GM12873 (cell line): ENCODE measurements around the gene NCAPG.

Source experiments
- TF ChIP-seq, protein P1 (sequence below): IDR thresholded peaks from 2 replicates; pipeline ENCODE4 v1.5.1; 2012; ENCODE audit warnings: low read depth, mild to moderate bottlenecking, moderate library complexity, low read length, control low read depth; ENCODE audit not compliant: insufficient read depth; ENCODE audit errors: missing control alignments

Gene NCAPG

DNA sequence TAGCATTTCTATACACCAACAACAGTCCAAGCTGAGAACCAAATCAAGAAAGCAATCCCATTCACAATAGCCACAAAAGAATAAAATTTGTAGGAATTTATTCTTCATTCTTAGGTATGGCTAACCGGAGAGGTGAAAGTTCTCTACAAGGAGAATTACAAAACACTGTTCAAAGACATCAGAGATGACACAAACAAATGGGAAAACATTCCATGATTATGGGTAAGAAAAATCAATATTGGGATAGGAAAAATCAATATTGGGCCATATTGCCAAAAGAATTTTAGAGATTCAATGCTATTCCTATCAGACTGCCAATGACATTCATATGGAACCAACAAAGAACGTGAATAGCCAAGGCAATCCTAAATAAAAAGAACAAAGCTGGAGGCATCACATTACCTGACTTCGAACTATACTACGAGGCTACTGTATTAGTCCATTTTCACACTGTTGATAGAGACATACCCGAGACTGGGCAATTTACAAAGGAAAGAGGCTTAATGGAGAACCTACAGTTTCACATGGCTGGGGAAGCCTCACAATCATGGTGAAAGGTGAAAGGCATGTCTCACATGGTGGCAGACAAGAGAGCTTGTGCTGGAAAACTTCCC, 49.1 kb downstream of the NCAPG start:
- TF ChIP-seq, protein P1, sequence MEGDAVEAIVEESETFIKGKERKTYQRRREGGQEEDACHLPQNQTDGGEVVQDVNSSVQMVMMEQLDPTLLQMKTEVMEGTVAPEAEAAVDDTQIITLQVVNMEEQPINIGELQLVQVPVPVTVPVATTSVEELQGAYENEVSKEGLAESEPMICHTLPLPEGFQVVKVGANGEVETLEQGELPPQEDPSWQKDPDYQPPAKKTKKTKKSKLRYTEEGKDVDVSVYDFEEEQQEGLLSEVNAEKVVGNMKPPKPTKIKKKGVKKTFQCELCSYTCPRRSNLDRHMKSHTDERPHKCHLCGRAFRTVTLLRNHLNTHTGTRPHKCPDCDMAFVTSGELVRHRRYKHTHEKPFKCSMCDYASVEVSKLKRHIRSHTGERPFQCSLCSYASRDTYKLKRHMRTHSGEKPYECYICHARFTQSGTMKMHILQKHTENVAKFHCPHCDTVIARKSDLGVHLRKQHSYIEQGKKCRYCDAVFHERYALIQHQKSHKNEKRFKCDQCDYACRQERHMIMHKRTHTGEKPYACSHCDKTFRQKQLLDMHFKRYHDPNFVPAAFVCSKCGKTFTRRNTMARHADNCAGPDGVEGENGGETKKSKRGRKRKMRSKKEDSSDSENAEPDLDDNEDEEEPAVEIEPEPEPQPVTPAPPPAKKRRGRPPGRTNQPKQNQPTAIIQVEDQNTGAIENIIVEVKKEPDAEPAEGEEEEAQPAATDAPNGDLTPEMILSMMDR = no peak

DNA sequence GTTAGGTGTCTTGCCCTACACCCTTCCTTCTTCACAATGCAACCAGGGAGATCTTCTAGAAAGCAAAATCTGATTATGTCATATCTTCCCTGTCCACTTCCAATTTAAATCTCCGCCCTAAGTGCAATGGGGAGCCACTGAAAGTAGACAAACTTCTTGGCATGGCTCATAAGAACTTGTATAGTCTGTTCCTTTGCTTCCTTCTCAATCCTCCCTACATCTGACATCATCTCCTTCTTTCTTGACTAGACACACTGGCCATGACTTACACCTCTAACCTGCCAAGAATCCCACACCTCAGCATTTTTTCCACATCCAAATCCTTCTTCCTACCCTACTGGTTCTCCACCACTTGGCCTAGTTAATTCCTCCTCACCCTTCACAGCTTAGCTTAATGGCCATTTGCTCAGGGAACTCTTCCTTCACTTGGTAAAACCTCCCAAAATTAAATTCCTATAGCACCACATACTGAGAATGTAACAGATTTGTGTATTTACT, 55.1 kb downstream of the NCAPG start:
- TF ChIP-seq, protein P1 = no peak

DNA sequence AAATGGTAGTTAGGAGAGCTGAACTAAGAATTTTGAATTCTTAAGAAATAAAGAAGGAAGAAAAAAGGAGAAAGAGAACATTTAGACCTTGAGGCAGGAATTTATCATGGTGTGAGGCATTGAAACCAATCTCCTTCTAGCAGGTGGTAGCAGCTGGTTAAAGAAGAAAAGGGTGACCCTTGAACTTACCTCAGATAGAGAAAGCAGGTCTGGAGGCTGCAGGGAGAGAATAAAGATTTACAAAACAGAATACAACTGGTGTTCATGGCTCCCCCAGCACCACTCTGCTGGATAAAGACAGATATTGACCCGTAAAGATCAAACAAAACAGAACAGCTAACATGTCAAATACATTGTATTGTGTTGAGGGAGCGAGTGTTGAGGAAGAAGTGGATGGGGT, 56.0 kb downstream of the NCAPG start:
- TF ChIP-seq, protein P1 = no peak

DNA sequence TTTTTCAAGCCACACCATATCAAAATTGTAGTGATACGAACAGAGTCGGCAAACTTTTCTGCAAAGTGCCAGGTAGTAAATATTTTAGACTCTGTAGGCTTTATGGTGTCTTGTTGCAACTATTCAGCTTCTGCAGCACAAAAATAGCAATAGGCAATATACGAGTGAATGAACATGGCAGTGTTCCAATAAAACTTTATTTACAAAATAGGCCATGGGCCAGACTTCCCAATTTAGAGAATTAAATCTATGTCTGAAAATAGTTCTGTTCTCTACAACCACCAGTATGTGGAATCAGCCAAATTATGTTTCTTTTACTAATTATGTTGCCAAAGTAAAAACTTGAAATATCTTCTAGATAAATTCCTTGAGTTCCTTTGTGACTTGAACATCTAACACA, 56.5 kb downstream of the NCAPG start:
- TF ChIP-seq, protein P1 = no peak

DNA sequence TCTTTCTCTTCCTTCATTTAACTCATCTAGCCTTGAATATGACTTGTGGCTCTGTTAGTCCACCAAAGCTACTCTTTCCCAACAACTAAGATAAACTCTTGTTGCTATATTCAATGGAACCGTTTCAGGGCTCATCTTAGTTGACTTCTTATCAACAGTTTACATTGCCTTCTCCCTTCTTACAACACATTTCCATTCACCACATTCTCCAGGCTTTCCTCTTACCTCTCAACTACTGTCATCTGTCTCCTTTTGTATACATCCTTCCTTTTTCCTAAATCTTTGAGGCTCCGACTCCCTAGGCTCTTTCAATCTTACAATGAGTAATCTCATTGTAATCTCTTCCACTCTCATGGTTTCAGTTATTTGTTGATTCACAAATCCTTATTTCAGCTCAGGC, 58.5 kb downstream of the NCAPG start:
- TF ChIP-seq, protein P1 = no peak

DNA sequence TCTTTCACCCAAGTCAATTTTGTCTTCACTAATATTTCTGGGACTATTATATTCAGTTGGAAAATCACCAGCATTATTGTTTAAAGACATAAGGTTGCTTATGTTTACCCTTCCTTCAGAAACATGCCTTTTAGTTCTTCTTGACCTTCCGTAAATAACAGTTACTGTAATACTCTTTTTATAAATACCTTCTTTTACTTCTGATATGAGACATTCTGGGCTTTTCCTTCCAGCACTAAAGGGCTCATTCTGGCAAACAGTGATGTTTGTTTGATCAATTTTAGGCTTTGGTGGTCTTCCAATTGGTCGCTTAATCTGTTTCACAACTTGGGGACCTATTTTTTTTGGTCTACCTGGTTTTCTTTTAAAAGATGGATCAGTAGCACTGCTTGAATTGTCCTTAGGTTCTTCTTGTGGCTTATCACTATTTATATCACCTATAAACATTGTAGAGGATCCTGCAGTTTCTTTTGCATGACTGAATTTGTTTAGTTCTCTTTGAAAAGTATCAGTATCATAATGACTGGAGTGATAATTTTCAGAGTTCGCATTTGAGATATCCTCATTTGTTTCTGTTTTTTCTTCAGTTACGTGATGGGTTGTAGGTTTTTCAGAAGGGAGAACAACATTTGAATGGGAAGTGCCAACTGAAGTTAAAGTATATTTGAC, 64.8 kb downstream of the NCAPG start:
- TF ChIP-seq, protein P1 = no peak

DNA sequence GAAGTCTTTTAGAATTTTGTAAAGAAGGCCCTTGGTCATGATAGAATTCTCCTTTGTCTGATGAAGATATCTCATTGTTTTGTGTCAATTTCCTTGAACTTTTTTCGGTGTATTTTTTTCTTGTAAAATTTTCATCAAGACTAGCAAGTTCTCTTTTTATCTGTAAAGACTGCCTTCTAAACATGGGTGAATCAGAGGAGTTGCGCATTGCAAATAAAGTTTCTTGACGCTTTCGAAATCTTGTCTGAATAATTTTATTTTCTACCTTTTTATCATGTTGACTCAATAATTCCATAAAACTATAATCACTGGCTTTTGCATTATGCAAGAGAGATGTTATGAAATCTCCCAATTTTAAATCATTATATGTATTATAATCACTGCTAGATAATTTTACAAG, 66.2 kb downstream of the NCAPG start:
- TF ChIP-seq, protein P1 = no peak
